GM19455 (cell line): ENCODE results near the gene CR2.
"Not testable (repeated sequence)": the region's sequence is repeated elsewhere in the genome, so short reads cannot be mapped to it uniquely, and the experiment has no call there.

Experiments
- ATAC-seq: cut with Tn5 transposase; IDR thresholded peaks from one replicate; pipeline ENCODE4 v1.9.1; 2021; ENCODE audit not compliant: unreplicated experiment

CR2 gene

GRCh38 chr1:207454046-207454964, at the start of gene CR2:
TSS of gene CR2 (plus strand) at chr1:207454328. CDS start at chr1:207454419, 91 bp downstream.
- peak; percentile 86 for ATAC-seq

GRCh38 chr1:207404849-207405525, 49.1 kb upstream of the CR2 start:
- ATAC-seq, result peak; percentile 76

DNA sequence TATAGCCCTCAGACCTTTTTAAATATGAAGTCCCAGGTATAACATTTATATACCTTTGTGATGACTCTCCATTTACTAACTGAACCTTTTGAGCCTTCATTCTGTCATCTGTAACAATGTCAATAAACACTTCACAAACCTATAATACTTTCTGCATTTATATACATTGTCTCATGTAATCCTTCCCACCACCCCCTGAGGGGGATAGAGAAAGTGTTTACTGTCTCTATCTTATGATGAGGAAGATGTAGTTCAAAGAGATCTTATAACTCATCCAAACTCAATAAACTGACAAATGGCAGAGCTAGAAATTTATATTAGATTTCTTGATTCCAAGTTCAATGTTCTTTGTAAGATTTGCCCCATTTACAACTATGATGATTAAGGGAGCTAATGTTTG, 48.3 kb upstream of the CR2 start:
- ATAC-seq, result no peak

DNA sequence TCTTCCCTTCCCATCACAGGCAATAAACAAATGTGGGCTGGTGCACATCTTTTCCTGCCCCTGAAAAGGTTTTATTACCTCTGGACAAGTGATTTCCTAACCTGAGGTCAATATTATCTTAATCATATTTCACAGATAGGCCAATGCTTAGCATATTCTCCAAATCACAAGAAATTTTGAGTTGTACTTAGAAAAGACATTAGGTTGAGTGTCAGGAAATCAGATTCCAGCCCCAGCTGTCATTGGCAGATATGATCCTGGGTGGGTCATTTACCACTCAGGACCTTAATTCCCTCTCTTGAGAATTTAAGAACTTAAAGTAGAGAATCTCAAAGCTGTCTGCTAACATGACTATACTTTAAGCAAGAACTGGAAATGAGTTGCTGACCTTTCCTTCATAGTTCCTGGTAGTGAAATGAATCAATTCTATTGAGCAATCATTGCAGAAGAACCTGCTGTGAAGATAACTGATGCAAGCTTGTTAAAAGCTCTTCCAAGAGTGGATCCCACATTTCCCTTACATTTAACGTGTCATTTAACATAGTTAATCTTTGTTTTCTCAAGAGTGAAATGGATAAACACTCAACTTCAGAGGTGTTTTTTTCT, 46.4 kb upstream of the CR2 start:
- ATAC-seq, result no peak

GRCh38 chr1:207412845-207413244, 41.3 kb upstream of the CR2 start:
- no peak for ATAC-seq

GRCh38 chr1:207414606-207415108, 39.5 kb upstream of the CR2 start:
- peak; percentile 92 for ATAC-seq

GRCh38 chr1:207417076-207417475, 37.1 kb upstream of the CR2 start:
- no peak for ATAC-seq

GRCh38 chr1:207418351-207418750, 35.8 kb upstream of the CR2 start:
- ATAC-seq, result no peak

DNA sequence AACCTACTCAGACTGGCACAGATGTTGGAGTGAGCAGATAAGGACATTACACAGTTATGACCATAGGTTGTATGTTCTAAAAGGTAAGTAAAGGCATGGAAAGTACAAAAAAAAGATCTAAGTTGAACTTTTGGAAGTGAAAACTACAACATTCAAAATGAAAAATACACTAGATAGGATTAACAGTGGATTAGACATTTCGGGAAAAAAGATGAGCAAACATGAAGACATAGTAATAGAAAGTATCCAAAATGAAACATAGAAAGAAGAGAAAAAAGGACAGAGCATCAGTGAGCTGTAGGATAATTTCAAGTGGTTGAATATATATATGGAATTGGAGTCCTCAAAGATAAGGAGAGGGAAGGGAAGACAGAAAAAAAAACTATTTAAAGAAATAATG, 34.0 kb upstream of the CR2 start:
- no peak for ATAC-seq

GRCh38 chr1:207421078-207421477, 33.0 kb upstream of the CR2 start:
- ATAC-seq, result no peak

DNA sequence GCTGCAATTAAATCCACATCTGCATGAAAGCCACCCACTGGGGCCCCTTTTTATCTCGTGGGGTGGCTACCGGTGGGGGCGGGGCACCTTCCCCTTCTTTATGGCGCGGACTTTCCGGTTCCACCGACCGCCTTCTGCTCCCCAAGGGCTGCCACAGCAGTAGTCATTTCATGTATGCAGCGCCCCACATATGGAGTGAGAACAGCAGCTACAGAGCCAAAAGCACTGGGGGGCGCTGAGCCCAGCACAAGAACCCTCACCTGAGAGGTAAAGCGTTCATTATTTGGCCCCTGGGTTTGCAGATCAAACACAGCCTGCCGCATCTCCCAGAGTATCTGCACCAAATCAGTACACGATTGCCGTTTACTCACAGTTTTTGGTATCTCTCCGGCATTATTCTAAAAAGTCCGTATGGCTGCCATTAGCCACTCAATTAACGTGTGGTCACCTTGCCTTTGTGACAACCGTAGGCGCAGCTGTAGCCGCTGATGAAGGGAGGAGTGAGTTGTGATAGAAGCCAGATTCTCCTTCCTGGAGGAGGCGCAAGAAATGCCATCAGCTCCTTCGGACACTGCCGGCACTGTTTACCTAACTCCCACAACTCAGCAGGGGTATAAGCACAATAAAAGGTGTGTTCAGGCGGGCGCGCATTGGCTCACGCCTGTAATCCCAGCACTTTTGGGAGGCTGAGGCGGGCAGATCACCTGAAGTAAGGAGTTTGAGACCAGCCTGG, 30.4 kb upstream of the CR2 start:
- peak; percentile 46 for ATAC-seq

DNA sequence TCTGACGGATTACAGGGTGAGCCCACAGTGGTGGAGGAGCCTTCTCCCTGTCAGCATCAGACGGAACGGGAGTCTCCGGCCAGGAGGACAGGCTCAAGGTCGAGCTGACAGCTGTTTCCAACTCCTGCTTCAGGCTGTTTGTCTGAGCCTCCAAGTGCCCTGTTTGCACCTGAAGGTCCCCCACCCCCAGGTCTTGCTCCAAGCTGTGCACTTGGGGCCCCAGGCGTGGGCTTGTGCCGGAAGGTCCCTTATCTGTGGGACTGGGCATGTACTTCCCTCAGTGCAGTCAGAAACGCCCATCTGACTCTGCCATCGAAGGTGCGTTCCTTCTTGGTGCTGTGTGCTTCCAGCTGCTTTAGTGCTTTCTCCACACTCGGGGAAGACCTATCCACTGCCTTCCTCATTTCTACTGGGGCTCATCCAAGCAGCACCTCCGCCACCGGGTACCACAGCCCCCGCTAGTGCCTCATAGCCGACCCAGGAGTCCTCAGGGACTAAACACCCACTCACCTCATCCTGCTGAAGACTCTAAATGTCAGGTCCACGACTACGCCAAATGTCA, 29.5 kb upstream of the CR2 start:
- no peak for ATAC-seq

- no peak for ATAC-seq
Measured at GRCh38 chr1:207427832-207428585, 26.1 kb upstream of the CR2 start.

- no peak for ATAC-seq
Measured at GRCh38 chr1:207428783-207429182, 25.3 kb upstream of the CR2 start.

- no peak for ATAC-seq
Measured at GRCh38 chr1:207429963-207430362, 24.2 kb upstream of the CR2 start.

DNA sequence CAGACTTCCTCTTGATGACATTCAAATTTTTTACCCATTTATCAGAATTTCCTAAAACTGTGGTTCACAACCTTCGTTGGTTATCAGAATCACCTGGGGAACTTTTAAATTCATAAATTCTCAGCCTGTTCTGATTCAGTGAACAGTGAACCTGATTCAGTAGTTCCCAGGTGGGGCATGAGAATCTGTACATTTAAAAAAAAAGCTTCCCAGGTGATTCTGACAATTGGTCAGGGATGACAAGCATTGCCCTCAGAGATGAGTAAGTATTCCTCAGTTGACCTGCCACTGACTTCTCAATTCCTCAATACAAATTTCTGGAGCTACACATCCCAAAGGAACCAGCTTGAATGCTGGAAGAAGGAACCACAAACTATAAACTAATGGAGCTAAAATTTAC, 23.5 kb upstream of the CR2 start:
- no peak for ATAC-seq

- ATAC-seq, result no peak
Measured at GRCh38 chr1:207431508-207431907, 22.6 kb upstream of the CR2 start.

DNA sequence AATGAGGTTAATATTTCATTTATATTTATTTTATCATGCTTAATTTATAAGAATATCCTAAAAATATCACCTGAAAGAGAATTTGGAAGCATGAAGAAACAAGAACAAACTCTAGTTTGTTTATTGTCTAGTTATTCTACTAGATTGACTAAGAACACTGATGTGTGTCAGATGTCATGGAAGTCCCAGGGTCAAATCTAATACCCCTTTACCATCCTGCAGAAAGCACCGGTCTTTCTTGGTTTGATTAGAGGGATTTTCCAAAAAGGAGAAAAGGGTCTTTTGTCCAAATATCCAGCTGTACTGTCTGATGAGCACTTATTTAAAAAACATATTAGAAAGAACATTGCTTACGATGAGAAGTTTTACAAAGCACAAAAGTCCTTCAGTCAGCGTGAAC, 20.7 kb upstream of the CR2 start:
- ATAC-seq, result no peak

DNA sequence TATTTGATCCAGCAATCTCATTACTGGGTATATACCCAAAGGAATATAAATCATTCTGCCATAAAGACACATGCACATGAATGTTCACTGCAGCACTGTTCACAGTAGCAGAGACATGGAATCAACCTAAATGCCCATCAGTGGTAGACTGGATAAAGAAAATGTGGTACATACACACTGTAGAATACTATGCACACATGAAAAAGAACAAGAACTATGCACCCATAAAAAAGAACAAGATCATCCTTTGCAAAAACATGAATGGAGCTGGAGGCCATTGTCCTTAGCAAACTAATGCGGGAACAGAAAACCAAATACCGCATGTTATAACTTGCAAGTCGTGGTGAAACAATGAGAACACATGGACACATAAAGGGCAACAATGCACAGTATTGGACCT, 17.4 kb upstream of the CR2 start:
- ATAC-seq, result not testable (repeated sequence)

GRCh38 chr1:207440626-207441025, 13.5 kb upstream of the CR2 start:
- no peak for ATAC-seq
